Measurements from ENCODE around the gene TRABD2B.
"Not testable (repeated sequence)": the region's sequence is repeated elsewhere in the genome, so short reads cannot be mapped to it uniquely, and the experiment has no call there.

The TRABD2B gene

GRCh38 chr1:47967864-47968555 is 29.2 kb downstream of the TRABD2B start:
- DNase-seq (ENCODE audit: low read depth in 2 of 2): no peak

GRCh38 chr1:47965816-47966215 is 31.4 kb downstream of the TRABD2B start:
- DNase-seq (ENCODE audit: low read depth in 2 of 2): no peak

- DNase-seq (ENCODE audit: low read depth in 2 of 2): no peak
These were observed 32.5 kb downstream of the TRABD2B start for GRCh38 chr1:47964636-47965035.

- no peak for DNase-seq (ENCODE audit: low read depth in 2 of 2)
These were observed 33.4 kb downstream of the TRABD2B start for GRCh38 chr1:47963568-47964358.

- no peak for DNase-seq (ENCODE audit: low read depth in 2 of 2)
These were observed 34.3 kb downstream of the TRABD2B start for GRCh38 chr1:47962750-47963492.

- DNase-seq (ENCODE audit: low read depth in 2 of 2): not testable (repeated sequence)
These were observed 35.4 kb downstream of the TRABD2B start for GRCh38 chr1:47961835-47962234.

- DNase-seq (ENCODE audit: low read depth in 2 of 2): not testable (repeated sequence)
These were observed 40.7 kb downstream of the TRABD2B start for GRCh38 chr1:47956491-47956890.

- no peak for DNase-seq (ENCODE audit: low read depth in 2 of 2)
These were observed 43.5 kb downstream of the TRABD2B start for GRCh38 chr1:47953661-47954060.

GRCh38 chr1:47951545-47952235 is 45.5 kb downstream of the TRABD2B start:
- no peak for DNase-seq (ENCODE audit: low read depth in 2 of 2)

GRCh38 chr1:47951026-47951425 is 46.2 kb downstream of the TRABD2B start:
- DNase-seq (ENCODE audit: low read depth in 2 of 2): no peak

- no peak for DNase-seq (ENCODE audit: low read depth in 2 of 2)
These were observed 46.7 kb downstream of the TRABD2B start for GRCh38 chr1:47950471-47950870.

- no peak for DNase-seq (ENCODE audit: low read depth in 2 of 2)
These were observed 49.1 kb downstream of the TRABD2B start for GRCh38 chr1:47948126-47948525.

GRCh38 chr1:47947531-47947930 is 49.7 kb downstream of the TRABD2B start:
- no peak for DNase-seq (ENCODE audit: low read depth in 2 of 2)

- DNase-seq (ENCODE audit: low read depth in 2 of 2): no peak
These were observed 52.6 kb downstream of the TRABD2B start for GRCh38 chr1:47944561-47944960.

- DNase-seq (ENCODE audit: low read depth in 2 of 2): no peak
These were observed 55.0 kb downstream of the TRABD2B start for GRCh38 chr1:47942240-47942629.

GRCh38 chr1:47941609-47942239 is 55.5 kb downstream of the TRABD2B start:
- no peak for DNase-seq (ENCODE audit: low read depth in 2 of 2)

- DNase-seq (ENCODE audit: low read depth in 2 of 2): no peak
These were observed 56.4 kb downstream of the TRABD2B start for GRCh38 chr1:47940779-47941178.

GRCh38 chr1:47940326-47940725 is 56.9 kb downstream of the TRABD2B start:
- no peak for DNase-seq (ENCODE audit: low read depth in 2 of 2)

- DNase-seq (ENCODE audit: low read depth in 2 of 2): no peak
These were observed 58.7 kb downstream of the TRABD2B start for GRCh38 chr1:47938520-47938919.

GRCh38 chr1:47937586-47938254 is 59.5 kb downstream of the TRABD2B start:
- DNase-seq (ENCODE audit: low read depth in 2 of 2): no peak
